A549 (cell line): ENCODE results near the gene BRMS1. TPM values are rescaled to one million over a fixed set of nuclear protein-coding genes. Genes with fewer than 3 reads are reported as not detected.

Experiments used
- ATAC-seq, 2 experiments: fragments of 200-7000 bp in 1 of 2; fragments of >200 bp in 1 of 2; cut with Nextera tagmentation in 1 of 2; cut with Tn5 transposase in 1 of 2; 3 replicates each; pipeline versions ENCODE4 v1.8.0 to v1.9.1; 2018 to 2020; ENCODE audit warnings: mild to moderate bottlenecking in 1 of 2, moderate library complexity in 1 of 2
- CTCF ChIA-PET: fragments of 300-600 bp; sonication (Branson Sonifier 250); formaldehyde crosslinking; extraction: SDS; loops from one replicate; lab custom pipeline; 2021; ENCODE audit warnings: antibody characterized with exemption, inconsistent platforms; lab: Yijun Ruan, JAX
- POLR2A ChIA-PET: fragments of 350-600 bp; formaldehyde crosslinking; extraction: SDS; loops from one replicate; lab custom pipeline; 2021; ENCODE audit warnings: antibody characterized with exemption, inconsistent platforms; lab: Yijun Ruan, JAX
- DNase-seq, 2 experiments: peaks; one replicate each; pipeline versions ENCODE4 v3.0.0 to v3.0.0-alpha.2; 2011 to 2016; ENCODE audit warnings: low read depth in 1 of 2, low spot score in 1 of 2
- FAIRE-seq: peaks from 2 replicates; lab custom pipeline; 2011; peaks lifted over from hg19 to GRCh38; lab: Jason Lieb, UNC
- H3K27ac ChIP-seq, 2 experiments: fragments of >200 bp; sonication (Bioruptor Twin); formaldehyde crosslinking; 3 replicates each; pipeline ENCODE4 v1.5.1; 2016 to 2017
- H3K4me1 ChIP-seq: fragments of >200 bp; sonication (Bioruptor Twin); formaldehyde crosslinking; 3 replicates; pipeline ENCODE4 v1.6.1; 2016
- H3K4me2 ChIP-seq: fragments of >200 bp; sonication (Bioruptor Twin); formaldehyde crosslinking; 3 replicates; pipeline ENCODE4 v1.6.1; 2016
- H3K4me3 ChIP-seq: fragments of >200 bp; sonication (Bioruptor Twin); formaldehyde crosslinking; 3 replicates; pipeline ENCODE4 v1.5.1; 2016
- H3K9me3 ChIP-seq: fragments of >200 bp; sonication (Bioruptor Twin); formaldehyde crosslinking; 3 replicates; pipeline ENCODE4 v1.6.1; 2016
- CHD2 ChIP-seq: fragments of 150-350 bp; IDR thresholded peaks from 2 replicates; pipeline ENCODE4 v1.6.1; 2014; ENCODE audit warnings: low read length; ENCODE audit not compliant: partially characterized antibody
- CHD4 ChIP-seq: fragments of 200-600 bp; sonication (generic); IDR thresholded peaks from 2 replicates; pipeline ENCODE4 v1.6.1; 2016; ENCODE audit warnings: antibody characterized with exemption, mild to moderate bottlenecking, borderline replicate concordance
- NPAS2 ChIP-seq: fragments of 250-450 bp; sonication (Bioruptor Pico); IDR thresholded peaks from 2 replicates; pipeline ENCODE4 v1.8.0; 2022; ENCODE audit warnings: mild to moderate bottlenecking, moderate library complexity, borderline replicate concordance
- ZNF302 ChIP-seq: fragments of 250-450 bp; sonication (Bioruptor Pico); IDR thresholded peaks from 2 replicates; pipeline ENCODE4 v1.9.0; 2021; ENCODE audit warnings: inconsistent platforms, mild to moderate bottlenecking, moderate library complexity
- WGBS: methylation state at CpG from one replicate; pipeline ENCODE4 v1.1.6; 2017; ENCODE audit errors: missing lambda C conversion rate; 5-methylcytosine and 5-hydroxymethylcytosine counted together
- polyA plus RNA-seq, 4 experiments: library from polyadenylated mRNA; depleted of rRNA in 3 of 4; stranded (reverse); fragments of >200 nt; fragmentation: RNase III in 1 of 4; extraction: RNeasy Plus Mini Kit Qiagen cat#74134 plus additional on column Dnase treatment in 1 of 4; gene quantifications; 2 replicates in 3 of 4; 3 replicates in 1 of 4; pipeline ENCODE4 v1.2.3, GENCODE V29; 2011 to 2017
- small RNA-seq, 6 experiments: library from RNA; depleted of rRNA; stranded (forward); fragments of <200 nt; gene quantifications; one replicate each; pipeline ENCODE3, GENCODE V24; 2012

Gene BRMS1
- polyA plus RNA-seq, 2 of the 4 experiments (the other 2 are of a cell fraction): 56.2 to 90.8 TPM

DNA sequence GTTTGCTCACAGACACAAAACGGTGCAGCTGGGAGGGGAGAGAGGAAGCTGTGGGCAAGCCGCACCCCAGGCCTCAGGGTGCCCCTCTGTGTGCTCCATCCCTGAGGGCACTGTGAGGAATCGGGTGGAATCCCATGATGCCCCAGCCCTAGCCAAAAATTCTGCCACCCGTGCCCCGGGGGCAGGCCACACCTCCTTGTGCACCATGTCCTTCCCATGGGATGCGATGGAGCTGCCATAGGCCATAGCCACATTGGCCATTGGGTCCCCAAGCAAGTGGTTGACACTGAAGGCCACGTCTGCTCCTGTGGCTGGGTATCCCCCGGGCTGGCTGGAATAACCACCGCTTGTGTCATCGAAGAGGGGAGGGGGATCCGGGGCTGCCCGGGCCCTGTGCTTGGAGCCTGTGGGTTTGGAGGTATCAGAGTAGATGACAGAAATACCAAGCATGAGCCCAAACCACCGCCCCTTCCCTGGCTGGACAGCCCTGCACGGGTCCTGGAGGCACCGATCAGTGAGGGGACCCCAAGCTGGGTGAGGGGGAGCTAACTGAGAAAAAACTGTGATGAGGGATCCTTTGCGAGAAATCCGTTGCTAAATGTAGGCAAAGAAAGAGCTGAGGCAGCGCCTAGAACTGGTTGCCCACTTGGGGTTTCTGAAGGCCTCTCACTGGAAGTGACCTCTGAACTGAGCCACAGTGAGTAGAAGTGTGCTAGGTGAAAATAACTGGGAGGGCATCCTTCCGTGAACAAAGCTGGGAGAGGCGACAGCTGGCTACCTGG lies 56.8 kb downstream of the BRMS1 start:
- CTCF ChIA-PET: interaction anchor here (1.2 to 8.3 kb wide), 6 partner anchors 9 to 300 kb away, joined by 3 to 63 read pairs (median 4); partner anchors contain the start of gene RIN1
- no peaks in the 10 kb centered on the region for H3K9me3 ChIP-seq
- peak overlapping the region; percentile 94 to 96 for H3K27ac ChIP-seq
- peaks cover 20% of the 10 kb centered on the region for H3K4me1 ChIP-seq
- DNase-seq (no peak), ATAC-seq (peak in 1 of 2 experiments; percentile 0; a peak in 2 of 6 replicates), FAIRE-seq (no peak)
- TF ChIP-seq CHD2 (no peak), CHD4 (no peak), NPAS2 (CRISPR knock-in tag) (no peak), ZNF302 (no peak)
- POLR2A ChIA-PET: interaction anchor here (1.2 kb wide), 1 partner anchor 48 kb away, joined by 4 read pairs; the partner anchor contains the start of gene RIN1
- peak overlapping the region; percentile 86 for H3K4me3 ChIP-seq
- WGBS: 53% methylated on average over 16 of the region's 20 CpGs
- peak overlapping the region; percentile 99 for H3K4me2 ChIP-seq

Small RNA genes within 50 kb of the gene (small RNA-seq; reads per million reads assigned to genes)
- gene RF00017: 0 reads per million in 6 experiments
- 0 to 10.7 (median 0.14) reads per million in 6 experiments for gene RNU1-84P

Other genes with a start within 250 kb of the BRMS1 start
- gene KLC2, start 87.4 kb downstream of the BRMS1 start, polyA plus RNA-seq (2011; rRNA removed): 13.7 and 13.8 TPM in 2 replicates
- gene KLC2, start 87.4 kb downstream of the BRMS1 start, polyA plus RNA-seq (2017; fragmentation: RNase III; extraction: RNeasy Plus Mini Kit Qiagen cat#74134 plus additional on column Dnase treatment): 35.1 to 35.8 TPM (median 35.2 TPM) in 3 replicates
- gene RAB1B, start 76.5 kb downstream of the BRMS1 start, polyA plus RNA-seq (2011; rRNA removed): 87.8 and 104 TPM in 2 replicates
- gene RAB1B, start 76.5 kb downstream of the BRMS1 start, polyA plus RNA-seq (2017; fragmentation: RNase III; extraction: RNeasy Plus Mini Kit Qiagen cat#74134 plus additional on column Dnase treatment): 141 to 149 TPM (median 147 TPM) in 3 replicates
- gene CNIH2, start 66.9 kb downstream of the BRMS1 start, polyA plus RNA-seq (2011; rRNA removed): 0.95 and 0.98 TPM in 2 replicates
- gene CNIH2, start 66.9 kb downstream of the BRMS1 start, polyA plus RNA-seq (2017; fragmentation: RNase III; extraction: RNeasy Plus Mini Kit Qiagen cat#74134 plus additional on column Dnase treatment): 1.1 to 1.5 TPM (median 1.3 TPM) in 3 replicates
- gene YIF1A, start 56.0 kb downstream of the BRMS1 start, polyA plus RNA-seq (2011; rRNA removed): 99.7 and 132 TPM in 2 replicates
- 79.7 to 91.3 TPM (median 82.0 TPM) in 3 replicates for gene YIF1A, start 56.0 kb downstream of the BRMS1 start, polyA plus RNA-seq (2017; fragmentation: RNase III; extraction: RNeasy Plus Mini Kit Qiagen cat#74134 plus additional on column Dnase treatment)
- 0.44 and 0.62 TPM in 2 replicates for gene TMEM151A, start 53.2 kb downstream of the BRMS1 start, polyA plus RNA-seq (2011; rRNA removed)
- 1.3 to 1.8 TPM (median 1.6 TPM) in 3 replicates for gene TMEM151A, start 53.2 kb downstream of the BRMS1 start, polyA plus RNA-seq (2017; fragmentation: RNase III; extraction: RNeasy Plus Mini Kit Qiagen cat#74134 plus additional on column Dnase treatment)
- gene CD248, start 28.1 kb downstream of the BRMS1 start, polyA plus RNA-seq (2011; rRNA removed): 0.03 TPM in 1 of 2 replicates, not detected in the other
- not detected in 3 replicates for gene CD248, start 28.1 kb downstream of the BRMS1 start, polyA plus RNA-seq (2017; fragmentation: RNase III; extraction: RNeasy Plus Mini Kit Qiagen cat#74134 plus additional on column Dnase treatment)
- gene RIN1, start 8.7 kb downstream of the BRMS1 start, polyA plus RNA-seq (2011; rRNA removed): 2.0 and 2.3 TPM in 2 replicates
- gene RIN1, start 8.7 kb downstream of the BRMS1 start, polyA plus RNA-seq (2017; fragmentation: RNase III; extraction: RNeasy Plus Mini Kit Qiagen cat#74134 plus additional on column Dnase treatment): 9.3 to 10.6 TPM (median 9.7 TPM) in 3 replicates
- 11.0 and 12.2 TPM in 2 replicates for gene B4GAT1, start 2.5 kb upstream of the BRMS1 start, polyA plus RNA-seq (2011; rRNA removed)
- 15.3 to 18.7 TPM (median 18.0 TPM) in 3 replicates for gene B4GAT1, start 2.5 kb upstream of the BRMS1 start, polyA plus RNA-seq (2017; fragmentation: RNase III; extraction: RNeasy Plus Mini Kit Qiagen cat#74134 plus additional on column Dnase treatment)
- gene SLC29A2, start 26.7 kb upstream of the BRMS1 start, polyA plus RNA-seq (2011; rRNA removed): 2.6 and 3.9 TPM in 2 replicates
- 4.3 to 7.6 TPM (median 6.4 TPM) in 3 replicates for gene SLC29A2, start 26.7 kb upstream of the BRMS1 start, polyA plus RNA-seq (2017; fragmentation: RNase III; extraction: RNeasy Plus Mini Kit Qiagen cat#74134 plus additional on column Dnase treatment)
- gene NPAS4, start 75.9 kb upstream of the BRMS1 start, polyA plus RNA-seq (2011; rRNA removed): not detected in 2 replicates
- gene NPAS4, start 75.9 kb upstream of the BRMS1 start, polyA plus RNA-seq (2017; fragmentation: RNase III; extraction: RNeasy Plus Mini Kit Qiagen cat#74134 plus additional on column Dnase treatment): 0.03 TPM in 1 of 3 replicates, not detected in the others
- 62.9 and 70.1 TPM in 2 replicates for gene MRPL11, start 93.7 kb upstream of the BRMS1 start, polyA plus RNA-seq (2011; rRNA removed)
- gene MRPL11, start 93.7 kb upstream of the BRMS1 start, polyA plus RNA-seq (2017; fragmentation: RNase III; extraction: RNeasy Plus Mini Kit Qiagen cat#74134 plus additional on column Dnase treatment): 71.9 to 73.8 TPM (median 73.5 TPM) in 3 replicates
- gene PELI3, start 121.8 kb upstream of the BRMS1 start, polyA plus RNA-seq (2011; rRNA removed): 2.3 and 2.7 TPM in 2 replicates
- gene PELI3, start 121.8 kb upstream of the BRMS1 start, polyA plus RNA-seq (2017; fragmentation: RNase III; extraction: RNeasy Plus Mini Kit Qiagen cat#74134 plus additional on column Dnase treatment): 4.4 to 5.7 TPM (median 5.6 TPM) in 3 replicates
- 52.2 TPM in 2 replicates for gene DPP3, start 135.3 kb upstream of the BRMS1 start, polyA plus RNA-seq (2011; rRNA removed)
- 70.5 to 71.7 TPM (median 71.1 TPM) in 3 replicates for gene DPP3, start 135.3 kb upstream of the BRMS1 start, polyA plus RNA-seq (2017; fragmentation: RNase III; extraction: RNeasy Plus Mini Kit Qiagen cat#74134 plus additional on column Dnase treatment)
- gene BBS1, start 165.5 kb upstream of the BRMS1 start, polyA plus RNA-seq (2011; rRNA removed): 12.5 and 14.7 TPM in 2 replicates
- 10.9 to 13.4 TPM (median 12.5 TPM) in 3 replicates for gene BBS1, start 165.5 kb upstream of the BRMS1 start, polyA plus RNA-seq (2017; fragmentation: RNase III; extraction: RNeasy Plus Mini Kit Qiagen cat#74134 plus additional on column Dnase treatment)
- 8.4 and 8.6 TPM in 2 replicates for gene ZDHHC24, start 200.9 kb upstream of the BRMS1 start, polyA plus RNA-seq (2011; rRNA removed)
- 6.8 to 9.3 TPM (median 8.7 TPM) in 3 replicates for gene ZDHHC24, start 200.9 kb upstream of the BRMS1 start, polyA plus RNA-seq (2017; fragmentation: RNase III; extraction: RNeasy Plus Mini Kit Qiagen cat#74134 plus additional on column Dnase treatment)
- gene ACTN3, start 201.8 kb upstream of the BRMS1 start, polyA plus RNA-seq (2011; rRNA removed): 0.03 TPM in 1 of 2 replicates, not detected in the other
- not detected in 3 replicates for gene ACTN3, start 201.8 kb upstream of the BRMS1 start, polyA plus RNA-seq (2017; fragmentation: RNase III; extraction: RNeasy Plus Mini Kit Qiagen cat#74134 plus additional on column Dnase treatment)
- 19.2 and 29.1 TPM in 2 replicates for gene CTSF, start 223.5 kb upstream of the BRMS1 start, polyA plus RNA-seq (2011; rRNA removed)
- gene CTSF, start 223.5 kb upstream of the BRMS1 start, polyA plus RNA-seq (2017; fragmentation: RNase III; extraction: RNeasy Plus Mini Kit Qiagen cat#74134 plus additional on column Dnase treatment): 23.0 to 32.1 TPM (median 29.8 TPM) in 3 replicates
- gene CCDC87, start 248.0 kb upstream of the BRMS1 start, polyA plus RNA-seq (2011; rRNA removed): 0.47 and 0.54 TPM in 2 replicates
- gene CCDC87, start 248.0 kb upstream of the BRMS1 start, polyA plus RNA-seq (2017; fragmentation: RNase III; extraction: RNeasy Plus Mini Kit Qiagen cat#74134 plus additional on column Dnase treatment): 0.56 to 0.68 TPM (median 0.65 TPM) in 3 replicates
- 17.2 and 18.3 TPM in 2 replicates for gene CCS, start 248.1 kb upstream of the BRMS1 start, polyA plus RNA-seq (2011; rRNA removed)
- gene CCS, start 248.1 kb upstream of the BRMS1 start, polyA plus RNA-seq (2017; fragmentation: RNase III; extraction: RNeasy Plus Mini Kit Qiagen cat#74134 plus additional on column Dnase treatment): 40.3 to 48.2 TPM (median 46.5 TPM) in 3 replicates